GM13977 (cell line): ENCODE results near the gene PLEKHG4.

Experiments used
- DNase-seq: peaks from one replicate; pipeline ENCODE4 v3.0.0; 2012; ENCODE audit warnings: low spot score
- CTCF ChIP-seq: IDR thresholded peaks from 2 replicates; pipeline ENCODE4 v1.5.1; 2012; ENCODE audit warnings: mild to moderate bottlenecking, control low read depth; ENCODE audit not compliant: insufficient read depth; ENCODE audit errors: extremely low read depth, missing control alignments
- in situ Hi-C: fragments of 300-500 bp; cut with MboI; formaldehyde crosslinking; loops from one replicate; pipeline ENCODE4 v1.12.0; 2022; ENCODE audit warnings: low sequenced_read_pairs, low pct_unique_long_range_greater_than_20kb, mixed read lengths, inconsistent platforms; ENCODE audit not compliant: unreplicated experiment

Gene PLEKHG4

DNA sequence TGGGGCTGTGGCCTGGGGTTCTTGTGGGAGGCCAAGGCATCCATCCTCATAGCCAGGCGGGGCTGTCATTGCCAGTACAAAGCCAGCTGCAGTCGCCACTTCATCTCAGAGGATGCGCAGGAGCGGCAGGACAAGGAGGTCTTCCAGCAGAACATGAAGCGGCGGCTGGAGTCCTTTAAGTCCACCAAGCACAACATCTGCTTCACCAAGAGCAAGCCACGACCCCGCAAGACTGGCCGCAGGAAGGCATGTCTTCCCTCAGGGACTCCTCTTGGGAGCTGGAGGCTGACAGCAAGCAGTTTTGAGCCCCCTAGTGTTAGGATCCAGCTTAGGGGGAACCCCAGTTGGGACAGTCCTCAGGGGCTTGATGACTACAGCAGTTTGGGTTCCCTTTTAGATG lies 15.1 kb upstream of the PLEKHG4 start:
- peak; percentile 13 for TF ChIP-seq CTCF
- no peak for DNase-seq
- in situ Hi-C loops, result loop anchor here (10.0 kb wide), 1 partner anchor 141 kb away; no protein-coding TSS in a partner anchor

DNA sequence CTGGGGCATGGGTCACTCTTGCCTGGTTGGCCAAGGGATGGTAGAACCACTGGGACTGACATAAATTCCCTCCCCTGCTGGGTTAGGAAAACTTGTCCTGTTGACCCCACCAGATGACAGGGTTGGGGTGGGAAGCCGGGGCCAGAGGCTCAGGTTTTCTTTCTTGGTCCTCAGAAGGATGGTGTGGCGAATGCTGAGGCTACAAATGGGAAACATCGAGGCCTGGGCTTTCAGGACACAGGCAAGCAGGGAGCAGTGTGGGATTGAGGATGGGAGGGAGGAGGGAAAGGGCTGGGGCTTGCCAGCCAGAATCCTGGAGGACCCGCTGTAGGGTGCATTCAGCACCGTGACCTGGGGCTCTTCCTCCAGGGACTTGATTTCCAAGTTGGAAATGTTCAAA lies 14.5 kb upstream of the PLEKHG4 start:
- DNase-seq, result no peak
- no peak for TF ChIP-seq CTCF
- in situ Hi-C loops, result loop anchor here (10.0 kb wide), 1 partner anchor 140 kb away; no protein-coding TSS in a partner anchor

DNA sequence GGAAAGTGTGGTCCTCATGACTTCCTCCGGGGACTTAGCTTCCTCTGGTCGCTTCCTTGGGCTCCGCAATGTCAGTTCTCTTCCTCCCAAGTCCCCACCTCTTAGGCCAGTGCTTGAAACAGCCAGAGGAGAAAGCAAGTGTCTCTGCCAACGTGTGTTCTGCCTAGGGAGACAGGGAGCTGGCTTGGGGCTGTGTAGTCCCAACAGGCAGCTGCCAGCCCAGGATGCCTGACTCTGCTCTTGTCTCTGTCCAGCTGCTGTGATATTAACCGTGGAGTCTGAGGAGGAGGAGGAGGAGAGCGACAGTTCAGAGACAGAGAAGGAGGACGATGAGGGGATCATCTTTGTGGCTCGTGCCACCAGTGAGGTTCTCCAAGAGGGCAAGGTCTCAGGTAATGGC lies 13.5 kb upstream of the PLEKHG4 start:
- no peak for TF ChIP-seq CTCF
- no peak for DNase-seq
- in situ Hi-C loops, result loop anchor here (10.0 kb wide), 1 partner anchor 139 kb away; no protein-coding TSS in a partner anchor

DNA sequence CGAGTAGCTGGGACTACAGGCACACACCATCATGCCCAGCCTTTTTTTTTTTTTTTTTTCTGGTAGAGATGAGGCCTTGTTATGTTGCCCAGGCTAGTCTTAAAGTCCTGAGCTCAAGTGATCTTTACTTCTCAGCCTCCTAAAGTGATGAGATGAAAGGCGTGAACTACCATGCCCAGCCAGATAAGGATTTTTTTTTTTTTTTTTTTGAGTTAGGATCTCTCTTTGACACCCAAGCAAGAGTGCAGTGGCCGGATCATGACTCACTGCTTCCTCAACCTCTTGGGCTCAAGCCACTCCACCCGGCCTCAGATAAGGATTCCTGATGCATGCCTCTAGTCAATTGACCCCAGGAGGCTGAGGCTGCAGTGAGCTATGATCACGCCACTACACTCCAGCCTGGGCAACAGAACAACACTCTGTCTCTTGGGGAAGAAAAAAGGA lies 11.2 kb upstream of the PLEKHG4 start:
- no peak for TF ChIP-seq CTCF
- DNase-seq, result no peak
- in situ Hi-C loops, result loop anchor here (10.0 kb wide), 1 partner anchor 137 kb away; no protein-coding TSS in a partner anchor

- DNase-seq, result no peak
- in situ Hi-C loops, result loop anchor here (10.0 kb wide), 1 partner anchor 135 kb away; no protein-coding TSS in a partner anchor
- no peak for TF ChIP-seq CTCF
These were observed 9.6 kb upstream of the PLEKHG4 start for GRCh38 chr16:67269766-67270165.

DNA sequence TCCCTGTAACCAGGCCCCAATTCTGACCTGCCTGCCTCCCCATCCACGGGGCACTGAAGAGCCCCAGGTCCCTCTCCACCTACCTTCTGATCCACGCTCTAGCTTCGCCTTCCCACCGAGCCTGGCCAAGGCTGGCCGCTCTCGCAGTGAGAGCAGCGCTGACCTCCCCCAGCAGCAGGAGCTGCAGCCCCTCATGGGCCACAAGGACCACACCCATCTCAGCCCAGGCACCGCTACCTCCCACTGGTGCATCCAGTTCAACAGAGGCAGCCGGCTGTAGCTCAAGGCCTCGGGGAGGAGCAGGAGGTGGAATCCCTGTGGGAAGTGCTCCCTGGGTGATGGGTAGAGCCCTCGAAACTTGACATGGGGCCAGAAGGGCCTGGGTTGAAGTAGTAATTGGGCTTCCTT lies 8.4 kb upstream of the PLEKHG4 start:
- TF ChIP-seq CTCF, result no peak
- DNase-seq, result no peak
- in situ Hi-C loops, result no loop called here
